KMS-11 (cell line): ENCODE measurements around the gene PTTG2.

Experiments
- H2AFZ ChIP-seq: fragments of 200-600 bp; sonication (generic); 2 replicates; pipeline ENCODE4 v1.6.1; 2016; ENCODE audit warnings: antibody characterized with exemption, mixed run types, low read depth
- H3K27ac ChIP-seq: fragments of 200-600 bp; sonication (generic); 2 replicates; pipeline ENCODE4 v1.6.1; 2016; ENCODE audit warnings: mild to moderate bottlenecking, mixed run types
- H3K27me3 ChIP-seq: fragments of 200-600 bp; sonication (generic); 2 replicates; pipeline ENCODE4 v1.6.1; 2017; ENCODE audit warnings: mild to moderate bottlenecking, low read depth, mixed run types, moderate library complexity; ENCODE audit not compliant: insufficient read depth
- H3K36me3 ChIP-seq: fragments of 200-600 bp; sonication (generic); 2 replicates; pipeline ENCODE4 v1.6.1; 2017; ENCODE audit warnings: mild to moderate bottlenecking, mixed run types; ENCODE audit not compliant: insufficient read depth
- H3K4me1 ChIP-seq: fragments of 200-600 bp; sonication (generic); 2 replicates; pipeline ENCODE4 v1.6.1; 2016; ENCODE audit warnings: mild to moderate bottlenecking, low read depth, mixed run types; ENCODE audit not compliant: poor library complexity, severe bottlenecking
- H3K4me2 ChIP-seq: fragments of 200-600 bp; sonication (generic); 2 replicates; pipeline ENCODE4 v1.7.0; 2016; ENCODE audit warnings: mild to moderate bottlenecking, mixed run types
- H3K4me3 ChIP-seq: fragments of 200-600 bp; sonication (generic); IDR thresholded peaks from 2 replicates; pipeline ENCODE4 v1.6.1; 2017; ENCODE audit warnings: low read depth, low read length, mixed read lengths; ENCODE audit not compliant: insufficient read depth
- H3K79me2 ChIP-seq: fragments of 200-600 bp; sonication (generic); 2 replicates; pipeline ENCODE4 v1.6.1; 2016; ENCODE audit warnings: low read depth, mixed run types; ENCODE audit not compliant: insufficient read depth
- H3K9ac ChIP-seq: fragments of 200-600 bp; sonication (generic); 2 replicates; pipeline ENCODE4 v1.6.1; 2016; ENCODE audit warnings: mild to moderate bottlenecking, mixed run types
- H4K20me1 ChIP-seq: fragments of 200-600 bp; sonication (generic); 2 replicates; pipeline ENCODE4 v1.6.1; 2016; ENCODE audit warnings: mild to moderate bottlenecking, mixed run types; ENCODE audit not compliant: insufficient read depth
- TF ChIP-seq, protein P1 (sequence below): fragments of 200-600 bp; sonication (generic); conservative IDR thresholded peaks from 2 replicates; pipeline ENCODE4 v1.6.1; 2017; ENCODE audit warnings: low read depth, mild to moderate bottlenecking, antibody characterized with exemption, low read length, moderate library complexity, mixed read lengths

PTTG2 gene

GRCh38 chr4:37989398-37990260, 29.4 kb downstream of the PTTG2 start:
- Histone ChIP-seq H3K4me2 (no peak overlapping the region), H3K4me3 (no peak overlapping the region), H3K79me2 (no peaks in the 10 kb centered on the region), H3K4me1 (no peaks in the 10 kb centered on the region), H2AFZ (no peak overlapping the region), H3K36me3 (no peaks in the 10 kb centered on the region), H3K9ac (no peak overlapping the region), H4K20me1 (no peaks in the 10 kb centered on the region), H3K27ac (no peak overlapping the region), H3K27me3 (no peaks in the 10 kb centered on the region)
- TF ChIP-seq, protein P1, sequence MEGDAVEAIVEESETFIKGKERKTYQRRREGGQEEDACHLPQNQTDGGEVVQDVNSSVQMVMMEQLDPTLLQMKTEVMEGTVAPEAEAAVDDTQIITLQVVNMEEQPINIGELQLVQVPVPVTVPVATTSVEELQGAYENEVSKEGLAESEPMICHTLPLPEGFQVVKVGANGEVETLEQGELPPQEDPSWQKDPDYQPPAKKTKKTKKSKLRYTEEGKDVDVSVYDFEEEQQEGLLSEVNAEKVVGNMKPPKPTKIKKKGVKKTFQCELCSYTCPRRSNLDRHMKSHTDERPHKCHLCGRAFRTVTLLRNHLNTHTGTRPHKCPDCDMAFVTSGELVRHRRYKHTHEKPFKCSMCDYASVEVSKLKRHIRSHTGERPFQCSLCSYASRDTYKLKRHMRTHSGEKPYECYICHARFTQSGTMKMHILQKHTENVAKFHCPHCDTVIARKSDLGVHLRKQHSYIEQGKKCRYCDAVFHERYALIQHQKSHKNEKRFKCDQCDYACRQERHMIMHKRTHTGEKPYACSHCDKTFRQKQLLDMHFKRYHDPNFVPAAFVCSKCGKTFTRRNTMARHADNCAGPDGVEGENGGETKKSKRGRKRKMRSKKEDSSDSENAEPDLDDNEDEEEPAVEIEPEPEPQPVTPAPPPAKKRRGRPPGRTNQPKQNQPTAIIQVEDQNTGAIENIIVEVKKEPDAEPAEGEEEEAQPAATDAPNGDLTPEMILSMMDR: no peak

DNA sequence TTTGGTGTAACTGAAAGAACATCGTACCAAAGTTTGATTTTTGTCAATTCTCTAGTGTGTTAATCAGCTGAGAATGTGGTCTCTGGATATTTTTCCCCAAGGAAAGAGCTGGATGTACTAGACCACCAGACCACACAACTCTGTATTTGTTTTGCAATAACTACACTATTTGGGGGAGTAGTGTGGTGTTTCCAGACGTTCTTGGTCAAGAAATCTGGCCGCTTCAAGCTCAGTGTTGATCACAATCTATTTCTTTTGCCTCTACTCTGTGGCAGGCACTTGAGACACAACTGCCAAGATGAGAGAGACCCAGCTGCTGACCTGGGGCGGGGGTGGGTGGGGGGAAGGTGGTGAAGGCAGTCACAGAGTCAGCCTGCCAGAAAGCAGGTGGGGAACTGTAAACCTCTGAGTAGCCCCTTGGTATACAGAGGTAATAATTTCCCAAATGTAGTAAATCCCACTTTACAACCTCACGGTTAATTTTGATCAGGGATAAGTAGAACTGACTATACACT, 30.6 kb downstream of the PTTG2 start:
- H3K4me2 ChIP-seq: no peak overlapping the region
- H3K79me2 ChIP-seq: no peaks in the 10 kb centered on the region
- no peaks in the 10 kb centered on the region for H3K27me3 ChIP-seq
- H3K4me3 ChIP-seq: no peak overlapping the region
- no peaks in the 10 kb centered on the region for H4K20me1 ChIP-seq
- no peaks in the 10 kb centered on the region for H3K36me3 ChIP-seq
- no peak overlapping the region for H3K9ac ChIP-seq
- no peak overlapping the region for H2AFZ ChIP-seq
- TF ChIP-seq, protein P1: no peak
- no peaks in the 10 kb centered on the region for H3K4me1 ChIP-seq
- H3K27ac ChIP-seq: no peak overlapping the region

- Histone ChIP-seq H3K79me2 (no peaks in the 10 kb centered on the region), H3K9ac (no peak overlapping the region), H3K36me3 (no peaks in the 10 kb centered on the region), H3K4me1 (no peaks in the 10 kb centered on the region), H3K27ac (no peak overlapping the region), H3K27me3 (no peaks in the 10 kb centered on the region), H3K4me3 (no peak overlapping the region), H2AFZ (no peak overlapping the region), H3K4me2 (no peak overlapping the region), H4K20me1 (no peaks in the 10 kb centered on the region)
- TF ChIP-seq, protein P1: no peak
Observed at GRCh38 chr4:37991623-37992410, 31.6 kb downstream of the PTTG2 start.

DNA sequence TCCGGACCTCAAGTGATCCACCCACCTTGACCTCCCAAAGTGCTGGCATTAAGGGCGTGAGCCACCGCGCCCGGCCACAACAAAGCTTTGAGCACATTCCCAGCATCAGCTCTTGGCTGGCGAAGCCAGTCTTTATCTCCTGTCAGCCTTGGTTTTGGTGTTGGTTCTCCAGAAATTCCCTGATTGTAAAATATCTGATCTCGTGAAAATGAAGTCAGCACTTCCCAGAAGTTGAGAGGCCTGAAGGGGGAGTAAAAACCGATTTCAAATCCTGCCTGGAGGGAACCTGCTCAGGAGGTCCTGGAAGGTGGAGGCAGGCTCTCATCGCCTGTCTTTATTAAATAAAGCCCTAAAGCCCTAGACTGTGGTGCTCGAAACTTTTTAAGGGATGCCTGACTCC, 33.6 kb downstream of the PTTG2 start:
- Histone ChIP-seq H3K36me3 (no peaks in the 10 kb centered on the region), H3K4me1 (no peaks in the 10 kb centered on the region), H3K4me2 (no peak overlapping the region), H3K79me2 (no peaks in the 10 kb centered on the region), H3K27me3 (no peaks in the 10 kb centered on the region), H4K20me1 (no peaks in the 10 kb centered on the region), H2AFZ (no peak overlapping the region), H3K27ac (no peak overlapping the region), H3K9ac (no peak overlapping the region), H3K4me3 (no peak overlapping the region)
- TF ChIP-seq, protein P1: no peak
